K562 (cell line): ENCODE measurements around the gene ABHD16B.

Source experiments
- DDX20 ChIP-seq: fragments of 450-650 bp; IDR thresholded peaks from 2 replicates; pipeline ENCODE4 v1.6.1; 2016; ENCODE audit warnings: missing genetic modification characterization, low read depth, mild to moderate bottlenecking, missing compliant biosample characterization, moderate library complexity
- ZNF217 ChIP-seq: sonication (generic); formaldehyde crosslinking; IDR thresholded peaks from 2 replicates; pipeline ENCODE4 v1.8.0; 2022; ENCODE audit warnings: mild to moderate bottlenecking, missing genetic modification reagents
- ZNF232 ChIP-seq: sonication (generic); formaldehyde crosslinking; IDR thresholded peaks from 2 replicates; pipeline ENCODE4 v1.8.0; 2022; ENCODE audit warnings: mild to moderate bottlenecking, missing genetic modification reagents
- TF ChIP-seq, protein P1 (sequence below): fragments of 450-650 bp; formaldehyde crosslinking; IDR thresholded peaks from 2 replicates; pipeline ENCODE4 v1.4.0; 2020; ENCODE audit warnings: mild to moderate bottlenecking, moderate library complexity
- TF ChIP-seq, protein P2 (sequence below), 2 experiments: fragments of 450-650 bp; IDR thresholded peaks; 2 replicates each; pipeline ENCODE4 v1.6.1; 2016; ENCODE audit warnings: mild to moderate bottlenecking in 2 of 2, borderline replicate concordance in 1 of 2, low read depth in 1 of 2, moderate library complexity in 1 of 2

DNA sequence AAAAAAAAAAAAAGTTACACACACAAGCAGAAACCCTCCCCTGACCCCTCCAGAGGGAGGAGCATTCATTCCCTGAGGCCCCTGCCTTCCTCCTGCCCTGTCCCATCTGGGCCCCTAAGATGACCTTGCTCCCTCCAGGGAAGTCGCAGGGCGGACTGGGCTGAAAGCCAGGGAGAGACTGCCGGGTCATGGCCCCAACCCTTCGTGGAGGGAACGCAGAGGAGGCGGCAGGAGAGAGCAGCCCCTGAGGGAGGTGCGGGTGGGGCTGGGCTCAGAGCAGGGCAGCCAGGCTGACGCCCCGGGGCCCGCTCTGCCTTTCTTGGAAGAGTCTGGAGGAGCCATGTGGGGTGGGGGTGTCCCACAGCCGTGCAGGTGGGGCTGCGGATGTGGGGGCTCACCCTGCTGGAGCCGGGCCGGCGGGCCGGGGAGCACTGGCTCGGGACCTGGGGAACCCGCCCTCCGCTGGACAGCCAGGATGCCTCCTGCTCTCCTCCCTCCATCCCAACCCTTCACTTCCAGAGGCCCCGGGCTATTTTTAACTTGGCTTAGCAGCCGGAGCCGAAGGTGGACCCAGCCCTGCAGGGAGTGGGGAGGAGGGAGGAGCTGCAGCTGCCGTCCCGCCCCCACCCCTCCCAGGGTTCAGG lies 15.0 kb upstream of the ABHD16B start:
- TF ChIP-seq, protein P1, sequence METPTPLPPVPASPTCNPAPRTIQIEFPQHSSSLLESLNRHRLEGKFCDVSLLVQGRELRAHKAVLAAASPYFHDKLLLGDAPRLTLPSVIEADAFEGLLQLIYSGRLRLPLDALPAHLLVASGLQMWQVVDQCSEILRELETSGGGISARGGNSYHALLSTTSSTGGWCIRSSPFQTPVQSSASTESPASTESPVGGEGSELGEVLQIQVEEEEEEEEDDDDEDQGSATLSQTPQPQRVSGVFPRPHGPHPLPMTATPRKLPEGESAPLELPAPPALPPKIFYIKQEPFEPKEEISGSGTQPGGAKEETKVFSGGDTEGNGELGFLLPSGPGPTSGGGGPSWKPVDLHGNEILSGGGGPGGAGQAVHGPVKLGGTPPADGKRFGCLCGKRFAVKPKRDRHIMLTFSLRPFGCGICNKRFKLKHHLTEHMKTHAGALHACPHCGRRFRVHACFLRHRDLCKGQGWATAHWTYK (CRISPR knock-in tag) = no peak
- TF ChIP-seq ZNF217 (CRISPR knock-in tag) = no peak
- no peak for TF ChIP-seq DDX20 (tag)
- TF ChIP-seq ZNF232 (CRISPR knock-in tag) = no peak
- TF ChIP-seq, protein P2, sequence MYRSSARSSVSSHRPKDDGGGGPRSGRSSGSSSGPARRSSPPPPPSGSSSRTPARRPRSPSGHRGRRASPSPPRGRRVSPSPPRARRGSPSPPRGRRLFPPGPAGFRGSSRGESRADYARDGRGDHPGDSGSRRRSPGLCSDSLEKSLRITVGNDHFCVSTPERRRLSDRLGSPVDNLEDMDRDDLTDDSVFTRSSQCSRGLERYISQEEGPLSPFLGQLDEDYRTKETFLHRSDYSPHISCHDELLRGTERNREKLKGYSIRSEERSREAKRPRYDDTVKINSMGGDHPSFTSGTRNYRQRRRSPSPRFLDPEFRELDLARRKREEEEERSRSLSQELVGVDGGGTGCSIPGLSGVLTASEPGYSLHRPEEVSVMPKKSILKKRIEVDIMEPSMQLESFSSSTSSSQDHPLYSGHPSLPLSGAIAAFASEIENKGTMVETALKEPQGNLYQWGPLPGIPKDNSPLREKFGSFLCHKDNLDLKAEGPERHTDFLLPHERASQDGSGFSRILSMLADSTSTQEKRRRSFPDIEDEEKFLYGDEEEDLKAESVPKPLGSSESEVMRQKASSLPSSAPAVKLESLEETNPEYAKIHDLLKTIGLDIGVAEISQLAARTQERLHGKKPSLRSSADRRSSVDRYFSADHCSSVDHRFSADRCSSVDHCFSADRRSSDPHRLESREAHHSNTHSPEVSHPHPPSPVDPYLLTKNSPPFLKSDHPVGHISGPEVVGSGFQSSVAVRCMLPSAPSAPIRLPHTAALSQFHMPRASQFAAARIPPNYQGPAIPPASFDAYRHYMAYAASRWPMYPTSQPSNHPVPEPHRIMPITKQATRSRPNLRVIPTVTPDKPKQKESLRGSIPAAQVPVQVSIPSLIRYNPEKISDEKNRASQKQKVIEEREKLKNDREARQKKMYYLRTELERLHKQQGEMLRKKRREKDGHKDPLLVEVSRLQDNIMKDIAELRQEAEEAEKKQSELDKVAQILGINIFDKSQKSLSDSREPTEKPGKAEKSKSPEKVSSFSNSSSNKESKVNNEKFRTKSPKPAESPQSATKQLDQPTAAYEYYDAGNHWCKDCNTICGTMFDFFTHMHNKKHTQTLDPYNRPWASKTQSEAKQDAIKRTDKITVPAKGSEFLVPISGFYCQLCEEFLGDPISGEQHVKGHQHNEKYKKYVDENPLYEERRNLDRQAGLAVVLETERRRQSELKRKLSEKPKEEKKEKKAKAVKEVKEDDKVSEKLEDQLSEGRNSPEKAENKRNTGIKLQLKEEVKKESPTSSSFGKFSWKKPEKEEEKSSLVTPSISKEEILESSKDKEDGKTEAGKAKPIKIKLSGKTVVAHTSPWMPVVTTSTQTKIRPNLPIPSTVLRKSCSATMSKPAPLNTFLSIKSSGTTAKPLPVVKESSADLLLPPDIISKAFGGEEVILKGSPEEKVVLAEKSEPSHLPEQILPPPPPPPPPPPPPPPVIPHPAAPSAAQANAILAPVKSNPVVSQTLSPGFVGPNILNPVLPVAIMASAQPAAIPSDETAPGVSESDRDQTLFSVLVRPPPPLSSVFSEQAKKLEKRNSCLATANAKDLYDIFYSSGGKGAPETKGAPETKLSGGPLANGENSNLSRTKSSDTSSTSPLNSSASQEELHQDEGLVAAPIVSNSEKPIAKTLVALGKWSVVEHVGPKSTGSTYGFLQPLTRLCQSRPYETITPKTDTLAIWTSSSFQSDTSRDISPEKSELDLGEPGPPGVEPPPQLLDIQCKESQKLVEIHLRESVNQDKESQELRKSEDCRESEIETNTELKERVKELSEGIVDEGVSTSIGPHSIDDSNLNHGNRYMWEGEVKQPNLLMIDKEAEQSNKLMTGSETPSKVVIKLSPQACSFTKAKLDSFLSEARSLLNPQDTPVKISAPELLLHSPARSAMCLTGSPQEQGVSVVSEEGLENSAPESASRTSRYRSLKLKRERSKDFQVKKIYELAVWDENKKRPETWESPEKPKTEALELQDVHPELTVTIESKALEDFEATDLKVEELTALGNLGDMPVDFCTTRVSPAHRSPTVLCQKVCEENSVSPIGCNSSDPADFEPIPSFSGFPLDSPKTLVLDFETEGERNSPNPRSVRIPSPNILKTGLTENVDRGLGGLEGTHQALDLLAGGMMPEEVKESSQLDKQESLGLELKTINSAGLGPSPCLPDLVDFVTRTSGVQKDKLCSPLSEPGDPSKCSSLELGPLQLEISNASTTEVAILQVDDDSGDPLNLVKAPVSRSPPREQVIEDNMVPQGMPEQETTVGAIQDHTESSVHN (IDR thresholded peaks at IDR 0.05; ENCODE audit: borderline replicate concordance in 1 of 2, low read depth in 1 of 2) = no peak
